Fibroblast of lung (primary cell): ENCODE results near the gene YES1. TPM values are rescaled to one million over a fixed set of nuclear protein-coding genes. Genes with fewer than 3 reads are reported as not detected.
"Not testable (repeated sequence)": the region's sequence is repeated elsewhere in the genome, so short reads cannot be mapped to it uniquely, and the experiment has no call there.

Experiments used
- DNase-seq, 2 donors: peaks; one replicate each; pipeline versions ENCODE4 v3.0.0 to v3.0.0-alpha.2; 2010; ENCODE audit warnings: low read depth in 2 of 2
- H2AFZ ChIP-seq: 2 replicates; pipeline ENCODE4 v1.5.1; 2012; ENCODE audit warnings: low read length, control low read depth, inconsistent platforms
- H3K27ac ChIP-seq: 2 replicates; pipeline ENCODE4 v1.5.1; 2011; ENCODE audit warnings: low read length, control low read depth; ENCODE audit not compliant: insufficient read depth
- H3K27me3 ChIP-seq: 2 replicates; pipeline ENCODE4 v1.5.1; 2011; ENCODE audit warnings: mild to moderate bottlenecking, low read length; ENCODE audit not compliant: control insufficient read depth, insufficient read depth
- H3K36me3 ChIP-seq: 2 replicates; pipeline ENCODE4 v1.5.1; 2011; ENCODE audit warnings: low read length; ENCODE audit not compliant: control insufficient read depth, insufficient read depth
- H3K4me1 ChIP-seq: 2 replicates; pipeline ENCODE4 v1.5.1; 2011; ENCODE audit warnings: low read length; ENCODE audit not compliant: control insufficient read depth, insufficient read depth; ENCODE audit errors: extremely low read depth
- H3K4me2 ChIP-seq: 2 replicates; pipeline ENCODE4 v1.5.1; 2011; ENCODE audit warnings: low read length, control low read depth; ENCODE audit not compliant: insufficient read depth; ENCODE audit errors: extremely low read depth
- H3K4me3 ChIP-seq, 4 experiments: fragments of 200-600 bp in 1 of 4; sonication (generic) in 1 of 4; replicated peaks in 1 of 4; 2 replicates each; pipeline ENCODE4 v1.5.1; 2011 to 2016; ENCODE audit warnings: low read length in 4 of 4, low read depth in 3 of 4, mild to moderate bottlenecking in 3 of 4, control low read depth in 2 of 4, inconsistent platforms in 1 of 4, mixed read lengths in 1 of 4; ENCODE audit not compliant: insufficient read depth in 1 of 4; ENCODE audit errors: control extremely low read depth in 1 of 4
- H3K79me2 ChIP-seq: 2 replicates; pipeline ENCODE4 v1.5.1; 2012; ENCODE audit warnings: mild to moderate bottlenecking, low read length, inconsistent platforms; ENCODE audit not compliant: control insufficient read depth, insufficient read depth
- H3K9ac ChIP-seq: 2 replicates; pipeline ENCODE4 v1.5.1; 2011; ENCODE audit warnings: mild to moderate bottlenecking, low read length, control low read depth; ENCODE audit not compliant: insufficient read depth
- H3K9me3 ChIP-seq: 2 replicates; pipeline ENCODE4 v1.5.1; 2012; ENCODE audit warnings: low read depth, low read length; ENCODE audit not compliant: control insufficient read depth, insufficient read depth
- H4K20me1 ChIP-seq: 2 replicates; pipeline ENCODE4 v1.5.1; 2011; ENCODE audit warnings: low read length; ENCODE audit not compliant: control insufficient read depth, insufficient read depth; ENCODE audit errors: extremely low read depth
- CTCF ChIP-seq, 2 donors: IDR thresholded peaks in 1 of 2; conservative IDR thresholded peaks in 1 of 2; 1 replicate in 1 of 2; 2 replicates in 1 of 2; pipeline ENCODE4 v1.5.1; 2011 to 2012; ENCODE audit warnings: low read length in 2 of 2, control low read depth in 1 of 2, inconsistent platforms in 1 of 2, low read depth in 1 of 2, mild to moderate bottlenecking in 1 of 2
- EZH2 ChIP-seq: IDR thresholded peaks from 2 replicates; pipeline ENCODE4 v1.5.1; 2012; ENCODE audit warnings: low read length, control low read depth, mild to moderate bottlenecking; ENCODE audit errors: missing control alignments
- polyA plus RNA-seq, 2 donors: library from polyadenylated mRNA; depleted of rRNA in 1 of 2; stranded (reverse) in 1 of 2; unstranded in 1 of 2; fragments of >200 nt; gene quantifications; 2 replicates each; pipeline ENCODE4 v1.2.1, GENCODE V29; 2011 to 2012; ENCODE audit warnings: missing spikeins in 1 of 2
- total RNA-seq: library from RNA; depleted of rRNA; stranded (reverse); fragments of >200 nt; gene quantifications from 2 replicates; pipeline ENCODE4 v1.2.1, GENCODE V29; 2014

The YES1 gene
- total and polyA plus RNA-seq, 2 donors (not counting 1 experiment from before 2014, with no cell fraction given): 26.6 to 49.5 TPM

- H3K9me3 ChIP-seq: no peaks in the 10 kb centered on the region
- no peaks in the 10 kb centered on the region for H3K27me3 ChIP-seq
- H3K79me2 ChIP-seq: no peaks in the 10 kb centered on the region
- no peak overlapping the region for H3K4me3 ChIP-seq
- no peaks in the 10 kb centered on the region for H3K4me1 ChIP-seq
- no peaks in the 10 kb centered on the region for H4K20me1 ChIP-seq
- no peak for DNase-seq
- H3K27ac ChIP-seq: no peak overlapping the region
- no peak overlapping the region for H2AFZ ChIP-seq
- no peak overlapping the region for H3K9ac ChIP-seq
- no peak overlapping the region for H3K4me2 ChIP-seq
- no peaks in the 10 kb centered on the region for H3K36me3 ChIP-seq
- TF ChIP-seq EZH2 (no peak), CTCF (conservative IDR thresholded peaks at IDR 0.05 in 1 of 2, IDR thresholded peaks at IDR 0.05 in 1 of 2; ENCODE audit: low read depth in 1 of 2, low read length in 2 of 2) (no peak)
Measured at GRCh38 chr18:765764-766549, 46.1 kb downstream of the YES1 start.

GRCh38 chr18:759864-760263, 52.2 kb downstream of the YES1 start:
- not testable (repeated sequence) for H3K4me3 ChIP-seq, H4K20me1 ChIP-seq, H3K79me2 ChIP-seq, H3K9me3 ChIP-seq, H3K36me3 ChIP-seq, DNase-seq, H3K9ac ChIP-seq, H3K4me1 ChIP-seq, H2AFZ ChIP-seq, H3K27me3 ChIP-seq, H3K4me2 ChIP-seq, H3K27ac ChIP-seq

GRCh38 chr18:755506-755905, 56.5 kb downstream of the YES1 start:
- Histone ChIP-seq H3K4me2 (no peak overlapping the region), H3K79me2 (no peaks in the 10 kb centered on the region), H2AFZ (no peak overlapping the region), H3K4me3 (no peak overlapping the region), H3K9ac (no peak overlapping the region), H3K4me1 (no peaks in the 10 kb centered on the region), H3K36me3 (no peaks in the 10 kb centered on the region), H4K20me1 (no peaks in the 10 kb centered on the region), H3K9me3 (no peaks in the 10 kb centered on the region), H3K27me3 (no peaks in the 10 kb centered on the region), H3K27ac (no peak overlapping the region)
- no peak for TF ChIP-seq CTCF (conservative IDR thresholded peaks at IDR 0.05 in 1 of 2, IDR thresholded peaks at IDR 0.05 in 1 of 2; ENCODE audit: low read depth in 1 of 2, low read length in 2 of 2)
- no peak for TF ChIP-seq EZH2
- DNase-seq: no peak
